ENCODE results near the gene PDE11A.
"Not testable (repeated sequence)": the region's sequence is repeated elsewhere in the genome, so short reads cannot be mapped to it uniquely, and the experiment has no call there.

Gene PDE11A

DNA sequence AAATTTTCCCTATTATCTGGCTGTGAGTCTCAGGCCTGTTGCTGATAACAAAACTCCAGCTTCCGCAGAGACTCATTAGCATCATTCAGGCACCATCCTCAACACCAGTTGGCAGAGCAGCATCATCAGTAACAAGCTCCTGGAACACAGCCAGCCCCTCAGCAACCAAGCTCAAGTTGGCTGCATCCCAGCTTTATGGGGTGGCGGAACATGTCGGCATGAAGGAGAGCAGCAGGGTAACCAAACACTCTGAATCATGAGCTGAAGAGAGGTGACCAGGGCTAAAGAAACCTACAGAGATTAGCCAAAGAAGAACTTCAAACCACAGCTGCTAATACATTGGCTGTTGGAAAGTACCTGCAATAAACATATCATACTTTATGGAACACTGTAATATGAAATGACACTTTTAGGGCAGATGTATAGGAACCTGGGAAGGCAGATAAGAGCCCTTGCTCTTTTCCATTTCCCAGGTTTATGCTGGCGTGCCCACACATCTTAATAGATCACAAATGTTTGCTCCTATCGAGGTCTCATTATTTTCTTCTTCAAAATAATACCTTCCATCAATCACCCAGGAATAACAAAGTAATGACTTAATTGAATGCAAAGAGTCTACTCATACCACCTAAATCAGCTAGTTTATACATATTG is 63.8 kb downstream of the PDE11A start:
- DNase-seq (ENCODE audit: low read depth), result no peak

GRCh38 chr2:178006710-178007109 is 65.9 kb downstream of the PDE11A start:
- DNase-seq (ENCODE audit: low read depth), result no peak

DNA sequence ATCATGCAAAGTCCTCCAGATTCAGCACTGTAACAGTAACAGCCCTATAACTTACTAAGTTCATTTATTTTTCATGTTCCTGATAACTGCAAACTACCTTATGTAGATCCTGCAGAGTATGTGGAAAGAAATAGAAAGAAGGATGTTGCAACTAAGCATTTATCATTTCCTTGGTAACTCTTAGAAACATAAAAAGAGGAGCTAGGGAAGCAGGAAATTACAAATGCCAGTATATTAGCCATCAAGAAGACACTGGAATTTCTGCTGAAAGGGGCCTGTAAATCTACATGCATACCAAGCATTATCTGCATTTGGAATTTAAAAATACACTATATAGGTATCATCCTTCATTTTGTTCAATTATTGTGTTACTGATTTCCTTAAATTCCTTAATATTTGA is 66.8 kb downstream of the PDE11A start:
- no peak for DNase-seq (ENCODE audit: low read depth)

- no peak for DNase-seq (ENCODE audit: low read depth)
Observed at GRCh38 chr2:178002038-178002437, 70.5 kb downstream of the PDE11A start.

DNA sequence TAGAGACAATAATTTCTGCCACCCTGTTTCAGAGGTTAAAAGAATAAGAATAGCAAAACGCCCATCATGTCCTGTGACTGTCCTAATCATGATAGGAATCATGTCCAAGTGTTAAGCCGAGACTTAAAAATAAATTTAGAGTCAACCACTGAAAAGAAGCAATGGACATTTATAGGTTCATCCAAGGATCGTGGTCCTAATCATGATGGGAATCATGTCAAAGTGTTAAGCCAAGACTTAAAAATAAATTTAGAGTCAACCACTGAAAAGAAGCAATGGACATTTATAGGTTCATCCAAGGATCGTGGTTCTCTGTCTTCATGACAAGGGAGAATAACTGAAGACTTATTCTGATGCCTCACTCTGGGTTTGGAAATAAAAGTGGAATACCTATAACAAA is 73.6 kb downstream of the PDE11A start:
- no peak for DNase-seq (ENCODE audit: low read depth)

DNA sequence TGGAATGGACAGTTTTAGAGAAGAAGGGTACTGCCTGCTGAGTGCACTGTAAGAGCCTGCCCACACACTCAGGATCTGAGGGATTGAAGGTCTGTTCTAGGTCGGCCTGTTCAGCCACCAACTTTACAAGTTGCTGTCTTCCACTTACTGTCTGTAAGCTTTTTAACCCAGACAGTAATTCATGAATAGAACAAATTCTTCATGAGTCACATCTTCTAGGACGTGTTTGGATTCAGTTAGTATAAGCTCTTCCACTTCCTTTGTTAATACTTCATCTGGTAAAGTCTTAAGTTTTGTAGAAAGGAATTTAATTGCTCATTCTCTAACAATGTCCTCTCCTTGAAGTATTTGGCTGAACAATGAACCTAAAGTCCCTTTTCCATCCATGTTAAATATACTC is 74.6 kb downstream of the PDE11A start:
- no peak for DNase-seq (ENCODE audit: low read depth)

DNA sequence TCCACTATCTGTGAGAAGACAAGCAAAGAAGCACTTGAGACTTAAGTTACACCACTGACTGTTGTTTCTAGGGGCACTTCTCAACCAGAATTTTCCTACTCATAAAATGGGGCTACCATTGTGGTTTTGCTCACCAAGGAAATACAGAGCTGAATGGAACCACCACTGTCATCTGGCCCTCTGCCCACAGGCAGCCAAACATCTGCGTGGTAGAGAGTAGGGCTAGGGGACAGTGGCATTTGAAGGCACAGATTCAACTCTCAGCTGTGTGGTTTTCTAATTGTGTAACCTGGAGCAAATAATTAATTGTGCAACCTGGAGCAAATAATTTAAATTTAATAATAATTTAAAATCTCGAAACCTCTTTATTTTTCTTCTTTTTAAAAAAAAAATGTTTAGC is 79.6 kb downstream of the PDE11A start:
- no peak for DNase-seq (ENCODE audit: low read depth)

DNA sequence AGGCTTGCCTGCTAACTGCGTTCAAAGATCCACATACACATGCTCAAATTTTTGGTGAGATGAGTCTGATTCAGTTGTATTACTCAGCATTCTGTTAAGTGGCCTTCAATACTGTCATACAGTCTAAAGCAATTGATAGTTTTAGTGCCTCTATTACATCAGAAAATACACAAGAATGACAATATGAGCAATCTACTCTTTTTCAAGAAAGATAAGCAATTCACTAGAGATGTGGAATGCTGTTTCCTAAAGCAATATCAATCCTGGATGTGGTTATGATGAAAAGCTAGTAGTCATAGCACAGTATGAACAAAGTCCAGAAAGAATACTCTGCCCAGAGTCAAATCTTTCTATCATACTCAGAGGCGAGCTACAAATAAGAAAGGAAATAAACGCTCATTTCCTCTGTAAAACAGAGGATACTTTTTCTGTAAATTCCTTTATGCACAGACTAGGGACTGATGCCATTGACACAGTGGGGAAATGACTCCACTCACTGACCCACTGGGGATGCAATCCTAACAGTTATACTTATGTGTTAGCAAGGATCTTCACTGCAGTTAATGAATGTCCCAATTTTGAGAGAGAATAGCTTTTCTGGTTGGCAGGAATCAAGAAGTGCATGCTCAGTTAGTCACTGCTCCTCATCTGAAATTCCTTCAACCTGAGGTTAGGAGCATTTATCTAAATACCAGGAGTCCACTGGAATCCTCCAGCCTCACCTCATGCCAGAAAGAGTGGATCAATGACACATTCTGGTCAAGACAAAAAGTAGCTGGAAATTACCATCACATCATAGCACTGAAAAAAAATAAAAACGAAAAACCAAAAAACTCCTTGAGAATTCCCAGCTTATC is 83.3 kb downstream of the PDE11A start:
- DNase-seq (ENCODE audit: low read depth), result no peak

GRCh38 chr2:177984749-177985148 is 87.8 kb downstream of the PDE11A start:
- DNase-seq (ENCODE audit: low read depth), result no peak

- DNase-seq (ENCODE audit: low read depth), result no peak
Observed at GRCh38 chr2:177983183-177983788, 89.3 kb downstream of the PDE11A start.

- no peak for DNase-seq (ENCODE audit: low read depth)
Observed at GRCh38 chr2:177972782-177973181, 99.8 kb downstream of the PDE11A start.

GRCh38 chr2:177972123-177972522 is 100.5 kb downstream of the PDE11A start:
- DNase-seq (ENCODE audit: low read depth), result no peak

- DNase-seq (ENCODE audit: low read depth), result no peak
Observed at GRCh38 chr2:177970670-177971454, 101.7 kb downstream of the PDE11A start.

- no peak for DNase-seq (ENCODE audit: low read depth)
Observed at GRCh38 chr2:177964892-177965291, 107.7 kb downstream of the PDE11A start.

- no peak for DNase-seq (ENCODE audit: low read depth)
Observed at GRCh38 chr2:177952151-177952550, 120.4 kb downstream of the PDE11A start.

DNA sequence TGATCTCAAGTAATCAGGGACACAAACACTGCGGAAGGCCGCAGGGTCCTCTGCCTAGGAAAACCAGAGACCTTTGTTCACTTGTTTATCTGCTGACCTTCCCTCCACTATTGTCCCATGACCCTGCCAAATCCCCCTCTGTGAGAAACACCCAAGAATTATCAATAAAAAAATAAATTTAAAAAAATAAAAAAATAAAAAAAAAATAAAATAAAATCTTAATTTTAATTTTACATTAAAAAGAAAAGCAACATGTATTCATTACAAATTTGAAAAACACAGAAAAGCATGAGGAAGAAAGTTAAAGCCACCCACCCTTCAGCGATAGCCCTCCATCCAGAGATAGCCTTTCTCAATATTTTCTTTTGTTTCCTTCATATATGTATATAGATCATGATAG is 125.0 kb downstream of the PDE11A start:
- DNase-seq (ENCODE audit: low read depth), result not testable (repeated sequence)

- DNase-seq (ENCODE audit: low read depth), result not testable (repeated sequence)
Observed at GRCh38 chr2:177944530-177944929, 128.0 kb downstream of the PDE11A start.

- DNase-seq (ENCODE audit: low read depth), result no peak
Observed at GRCh38 chr2:177942731-177943130, 129.8 kb downstream of the PDE11A start.

DNA sequence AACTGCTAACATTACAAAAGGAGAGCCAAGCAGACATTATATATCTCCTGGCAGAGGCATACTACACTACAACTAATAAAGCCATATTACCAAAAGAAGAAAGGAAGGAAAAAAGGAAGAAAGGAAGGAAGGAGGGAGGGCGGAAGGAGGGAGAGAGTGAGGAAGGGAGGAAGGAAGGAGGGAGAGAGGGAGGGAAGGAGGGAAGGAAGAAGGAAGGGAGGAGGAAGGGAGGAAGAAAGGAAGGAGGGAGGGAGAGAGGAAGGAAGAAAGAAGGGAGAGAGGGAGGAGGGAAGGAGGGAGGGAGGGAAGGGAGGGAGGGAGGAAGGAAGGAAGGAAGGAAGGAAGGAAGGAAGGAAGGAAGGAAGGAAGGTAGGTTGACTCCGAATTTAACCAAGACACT is 133.4 kb downstream of the PDE11A start:
- no peak for DNase-seq (ENCODE audit: low read depth)

DNA sequence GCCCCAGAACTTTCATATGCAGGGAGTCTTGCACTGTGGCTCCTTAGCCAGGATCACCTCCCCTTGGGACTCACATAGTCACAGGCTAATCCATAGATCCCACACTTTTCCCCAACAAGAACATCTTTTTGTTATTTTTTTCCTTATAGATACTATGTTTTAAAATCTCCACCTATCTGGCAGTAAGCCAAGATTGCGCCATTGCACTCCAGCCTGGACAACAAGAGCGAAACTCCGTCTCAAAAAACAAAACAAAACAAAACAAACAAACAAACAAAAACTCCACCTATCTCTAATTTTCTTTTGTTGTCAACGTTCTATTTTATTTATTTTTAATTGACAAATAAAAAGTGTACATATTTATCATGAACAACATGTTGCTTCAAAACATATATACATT is 141.7 kb downstream of the PDE11A start:
- no peak for DNase-seq (ENCODE audit: low read depth)

GRCh38 chr2:177929662-177930522 is 142.7 kb downstream of the PDE11A start:
- no peak for DNase-seq (ENCODE audit: low read depth)

Measured in stimulated activated CD8-positive, alpha-beta memory T cell treated with anti-CD3 and anti-CD28 coated beads, Interleukin-15, amount 100 ng/mL, for 1 hour (primary cell).